Ovary (tissue), 9 donors: ENCODE data around the gene EBF4. TPM values are rescaled to one million over a fixed set of nuclear protein-coding genes. Genes with fewer than 3 reads are reported as not detected.

ENCODE experiments used
- DNase-seq, 5 donors: peaks; one replicate each; pipeline ENCODE4 v3.0.0-alpha.2; 2019 to 2020
- H3K27ac ChIP-seq, 2 donors: fragments of 200-600 bp; one replicate each; pipeline versions ENCODE4 v1.5.1 to v1.8.0; 2019 to 2022
- H3K27me3 ChIP-seq: fragments of 200-600 bp; one replicate; pipeline ENCODE4 v1.8.0; 2022
- H3K36me3 ChIP-seq: fragments of 200-600 bp; sonication (generic); one replicate; pipeline ENCODE4 v1.5.1; 2019
- H3K4me1 ChIP-seq: one replicate; pipeline ENCODE4 v1.8.1; 2013; ENCODE audit warnings: mild to moderate bottlenecking, moderate library complexity; ENCODE audit not compliant: insufficient read depth
- H3K4me3 ChIP-seq: fragments of 200-600 bp; sonication (generic); one replicate; pipeline ENCODE4 v1.5.1; 2017
- H3K9me3 ChIP-seq, 2 donors: fragments of 200-600 bp in 1 of 2; sonication (generic) in 1 of 2; one replicate each; pipeline versions ENCODE4 v1.5.1 to v1.8.1; 2013 to 2019; ENCODE audit warnings: mild to moderate bottlenecking in 1 of 2, moderate library complexity in 1 of 2
- EP300 ChIP-seq: sonication (generic); formaldehyde crosslinking; IDR thresholded peaks from one replicate; pipeline ENCODE4 v1.6.1; 2017; ENCODE audit warnings: antibody characterized with exemption
- POLR2A ChIP-seq: fragments of 450-650 bp; IDR thresholded peaks from one replicate; pipeline ENCODE4 v1.6.1; 2017; ENCODE audit warnings: antibody characterized with exemption, mild to moderate bottlenecking, moderate library complexity
- WGBS, 3 donors: extraction: QIAGEN DNeasy Blood & Tissue Kit in 1 of 3; methylation state at CpG; one replicate each; pipeline versions ENCODE4 v1.1.5 to v1.1.7; 2013 to 2017; 5-methylcytosine and 5-hydroxymethylcytosine counted together
- intact Hi-C, 4 donors: fragments of 100-400 bp; cut with DNase I; formaldehyde crosslinking; loops; one replicate each; pipeline versions ENCODE4 v1.11.0 to v1.15.1; 2022 to 2023
- polyA plus RNA-seq, 2 donors: library from polyadenylated mRNA; stranded (reverse); fragments of 200-250 nt in 1 of 2; fragments of 350-450 nt in 1 of 2; fragmentation: Illumina TruSeq in 1 of 2; extraction: RNeasy Lipid Tissue Mini Kit (QIAGEN cat#74804) in 1 of 2; gene quantifications; one replicate each; pipeline ENCODE4 v1.2.3, GENCODE V29; 2013 to 2014
- total RNA-seq, 7 donors: library from RNA; depleted of rRNA in 2 of 7; stranded (reverse); fragments of >200 nt in 2 of 7; fragmentation: NEBNext Ultra II Directional in 3 of 7; extraction: Animal tissue kit (Norgen Biotek cat#: 25700) in 3 of 7; gene quantifications; one replicate each; pipeline versions ENCODE4 v1.1.0 to v1.2.4, GENCODE V29; 2016 to 2023
- TF ChIP-seq, protein P1 (sequence below), 3 donors: fragments of 450-650 bp in 2 of 3; fragments of 200-600 bp in 1 of 3; IDR thresholded peaks; one replicate each; pipeline versions ENCODE4 v1.5.1 to v1.8.0; 2016 to 2022; ENCODE audit warnings: antibody characterized with exemption in 3 of 3, mild to moderate bottlenecking in 1 of 3
- donor health status: DM: no; HTN: no; CAD: no; lungs with moderate emphysema.
- donor health status: DM: no; HTN: no; CAD: no.
- donor health status: Bipolar disorder and iron deficiency.
- donor health status: DM: yes; HTN: yes; CAD: no.
- donor health status: DM: no; HTN: no; CAD: no.
- donor health status: DM: yes; HTN: yes; CAD: no.

EBF4 gene
- total and polyA plus RNA-seq, 9 donors, result 9.4 to 67.7 (median 36.2) TPM

DNA sequence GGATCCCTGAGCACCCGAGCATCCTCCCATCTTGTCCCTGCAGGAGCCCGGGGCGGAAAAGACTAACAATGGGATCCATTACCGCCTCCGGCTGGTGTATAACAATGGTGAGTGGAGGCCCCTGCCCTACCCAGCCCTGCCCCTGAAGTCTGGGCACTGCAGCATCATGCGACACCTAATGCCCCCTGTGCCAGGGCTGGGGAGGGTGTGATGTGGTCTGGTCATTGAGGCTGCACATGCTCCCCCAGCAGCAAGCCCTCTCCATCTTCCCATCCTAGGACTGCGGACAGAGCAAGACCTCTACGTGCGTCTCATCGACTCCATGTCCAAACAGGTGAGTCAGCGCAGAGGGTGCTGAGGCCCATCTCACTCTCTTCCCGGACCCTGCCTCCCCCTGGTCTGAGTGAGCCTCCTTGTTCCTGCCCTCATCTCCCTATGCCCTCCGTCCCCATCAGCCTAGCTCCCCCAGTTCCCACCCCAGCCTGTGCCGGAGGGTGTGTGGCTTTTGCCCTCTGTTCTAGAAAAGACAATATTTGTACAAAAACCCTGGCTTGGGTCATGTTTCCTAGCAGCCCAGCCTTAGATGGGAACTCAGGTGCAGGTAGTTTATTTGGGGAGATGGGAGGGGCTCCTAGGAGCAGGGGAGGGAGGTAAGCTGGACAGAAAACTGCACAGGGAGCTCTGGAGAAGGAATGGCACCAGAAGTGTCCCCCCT lies 13.5 kb downstream of the EBF4 start:
- no peaks in the 10 kb centered on the region for H3K27me3 ChIP-seq
- no peak overlapping the region for H3K27ac ChIP-seq
- DNase-seq, result no peak
- H3K4me3 ChIP-seq, result no peak overlapping the region
- no peak for TF ChIP-seq POLR2A
- TF ChIP-seq EP300, result no peak
- TF ChIP-seq, protein P1, sequence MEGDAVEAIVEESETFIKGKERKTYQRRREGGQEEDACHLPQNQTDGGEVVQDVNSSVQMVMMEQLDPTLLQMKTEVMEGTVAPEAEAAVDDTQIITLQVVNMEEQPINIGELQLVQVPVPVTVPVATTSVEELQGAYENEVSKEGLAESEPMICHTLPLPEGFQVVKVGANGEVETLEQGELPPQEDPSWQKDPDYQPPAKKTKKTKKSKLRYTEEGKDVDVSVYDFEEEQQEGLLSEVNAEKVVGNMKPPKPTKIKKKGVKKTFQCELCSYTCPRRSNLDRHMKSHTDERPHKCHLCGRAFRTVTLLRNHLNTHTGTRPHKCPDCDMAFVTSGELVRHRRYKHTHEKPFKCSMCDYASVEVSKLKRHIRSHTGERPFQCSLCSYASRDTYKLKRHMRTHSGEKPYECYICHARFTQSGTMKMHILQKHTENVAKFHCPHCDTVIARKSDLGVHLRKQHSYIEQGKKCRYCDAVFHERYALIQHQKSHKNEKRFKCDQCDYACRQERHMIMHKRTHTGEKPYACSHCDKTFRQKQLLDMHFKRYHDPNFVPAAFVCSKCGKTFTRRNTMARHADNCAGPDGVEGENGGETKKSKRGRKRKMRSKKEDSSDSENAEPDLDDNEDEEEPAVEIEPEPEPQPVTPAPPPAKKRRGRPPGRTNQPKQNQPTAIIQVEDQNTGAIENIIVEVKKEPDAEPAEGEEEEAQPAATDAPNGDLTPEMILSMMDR (IDR thresholded peaks at IDR 0.05), result no peak
- no peaks in the 10 kb centered on the region for H3K9me3 ChIP-seq
- H3K36me3 ChIP-seq, result no peaks in the 10 kb centered on the region
- H3K4me1 ChIP-seq, result no peaks in the 10 kb centered on the region
- 91 to 92% (median 92%) methylated on average over 14 of the region's 14 CpGs for WGBS, 3 donors
- intact Hi-C loops, result no loop called here

DNA sequence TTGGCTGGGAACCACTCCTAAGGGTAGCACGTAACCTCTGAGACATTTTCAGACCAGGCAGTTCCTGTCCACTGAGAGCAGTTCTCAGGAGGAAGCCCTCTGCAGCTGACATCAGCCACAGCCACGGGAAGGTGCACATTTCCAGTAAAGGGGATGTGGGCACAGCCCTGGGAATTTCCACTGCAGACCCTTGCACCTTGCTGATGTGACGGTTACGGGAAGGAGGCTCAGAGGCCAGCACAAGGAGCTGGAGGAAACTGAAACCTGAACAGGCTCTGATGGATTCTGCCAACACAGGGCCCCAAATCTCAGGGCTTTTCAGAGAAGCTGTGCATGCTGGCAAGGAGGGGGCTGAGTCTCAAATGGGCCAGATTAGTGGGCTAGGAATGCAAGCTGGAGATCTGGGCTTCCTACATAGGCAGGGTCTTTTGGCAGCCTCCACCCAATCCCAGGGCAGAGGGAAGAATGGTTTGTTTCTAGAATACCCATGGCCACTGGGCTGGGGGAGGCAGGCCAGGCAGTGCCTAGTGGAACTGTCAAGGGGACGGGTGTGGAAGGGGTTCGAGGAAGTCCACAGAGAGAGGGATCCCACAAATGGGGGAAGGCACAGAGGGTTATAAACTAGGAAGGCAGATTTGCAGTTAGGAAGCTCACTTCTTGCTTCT lies 14.2 kb downstream of the EBF4 start:
- H3K27me3 ChIP-seq, result no peaks in the 10 kb centered on the region
- H3K27ac ChIP-seq, result no peak overlapping the region
- no peaks in the 10 kb centered on the region for H3K4me1 ChIP-seq
- H3K4me3 ChIP-seq, result no peak overlapping the region
- no peaks in the 10 kb centered on the region for H3K36me3 ChIP-seq
- no peaks in the 10 kb centered on the region for H3K9me3 ChIP-seq
- intact Hi-C loops, result no loop called here
- 88 to 89% (median 89%) methylated on average over 6 of the region's 6 CpGs for WGBS, 3 donors
- no peak for TF ChIP-seq EP300
- TF ChIP-seq, protein P1 (IDR thresholded peaks at IDR 0.05), result no peak
- TF ChIP-seq POLR2A, result no peak
- no peak for DNase-seq

DNA sequence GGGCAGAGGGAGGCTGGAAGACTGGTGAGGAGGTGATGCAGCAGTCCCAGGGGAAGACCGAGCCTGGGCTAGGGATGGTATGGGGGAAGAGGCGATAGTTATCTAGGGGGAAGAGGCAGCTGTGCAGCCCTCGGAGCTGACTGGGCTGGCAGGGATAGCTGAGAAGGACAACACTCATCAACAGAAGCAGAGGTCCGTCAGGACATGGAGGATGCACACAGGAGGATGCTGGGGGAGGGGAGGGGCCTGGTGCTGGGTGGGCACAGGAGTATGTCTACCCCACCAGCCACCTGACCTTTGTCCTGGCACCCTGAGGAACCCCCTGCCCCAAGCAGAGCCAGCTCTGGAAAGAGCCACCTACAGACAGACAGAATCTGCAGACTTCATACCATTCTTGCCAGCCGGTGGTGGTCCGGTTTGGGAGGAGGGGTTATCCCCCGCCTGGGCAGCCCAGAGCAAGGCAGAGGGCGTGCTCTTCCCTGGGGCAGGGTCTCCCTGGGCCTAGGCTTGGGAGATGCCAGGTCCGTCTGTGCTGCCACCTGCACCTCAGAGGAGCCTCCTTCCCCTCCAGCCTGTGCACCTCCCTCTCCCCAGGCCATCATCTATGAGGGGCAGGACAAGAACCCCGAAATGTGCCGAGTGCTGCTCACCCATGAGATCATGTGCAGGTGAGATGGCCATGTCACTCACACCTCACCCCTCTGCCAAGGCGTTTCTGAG lies 14.9 kb downstream of the EBF4 start:
- intact Hi-C loops, result no loop called here
- Histone ChIP-seq H3K4me1 (no peaks in the 10 kb centered on the region), H3K9me3 (no peaks in the 10 kb centered on the region), H3K27me3 (no peaks in the 10 kb centered on the region), H3K4me3 (no peak overlapping the region), H3K36me3 (no peaks in the 10 kb centered on the region), H3K27ac (no peak overlapping the region)
- no peak for DNase-seq
- TF ChIP-seq POLR2A, result no peak
- TF ChIP-seq, protein P1 (IDR thresholded peaks at IDR 0.05), result no peak
- no peak for TF ChIP-seq EP300
- 78 to 83% (median 80%) methylated on average over 12 of the region's 12 CpGs for WGBS, 3 donors

DNA sequence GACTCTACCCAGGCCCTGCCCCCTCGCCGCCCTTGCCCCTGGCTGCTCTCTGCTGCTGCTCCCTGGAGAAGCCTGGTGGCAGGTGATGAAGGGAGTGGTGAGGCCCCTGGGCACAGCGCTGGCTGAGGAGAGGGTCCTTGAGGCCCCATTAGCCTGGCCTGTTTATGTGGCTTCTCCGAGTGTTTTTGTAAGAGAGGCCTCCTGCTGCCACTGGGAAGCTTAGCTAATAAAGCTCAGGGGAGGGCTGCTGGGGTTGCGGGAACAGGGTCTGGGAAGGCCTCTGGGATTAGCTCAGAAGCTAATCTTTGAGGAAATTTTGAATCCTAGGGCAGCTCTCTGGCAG lies 15.5 kb downstream of the EBF4 start:
- no peak overlapping the region for H3K27ac ChIP-seq
- intact Hi-C loops, result no loop called here
- no peaks in the 10 kb centered on the region for H3K27me3 ChIP-seq
- H3K9me3 ChIP-seq, result no peaks in the 10 kb centered on the region
- H3K36me3 ChIP-seq, result no peaks in the 10 kb centered on the region
- no peak for DNase-seq
- TF ChIP-seq, protein P1 (IDR thresholded peaks at IDR 0.05), result no peak
- TF ChIP-seq POLR2A (no peak), EP300 (no peak)
- 82 to 87% (median 82%) methylated on average over 5 of the region's 5 CpGs for WGBS, 3 donors
- no peaks in the 10 kb centered on the region for H3K4me1 ChIP-seq
- H3K4me3 ChIP-seq, result no peak overlapping the region
